Occipital lobe (tissue), 2 donors: ENCODE data around the gene SELENOM. TPM values are rescaled to one million over a fixed set of nuclear protein-coding genes. Genes with fewer than 3 reads are reported as not detected.
A peak's percentile ranks its signal among the peaks of the same experiment; 100 is the strongest.

Experiments used
- DNase-seq: peaks from one replicate; lab custom pipeline; 2025; lab: John Stamatoyannopoulos, UW
- total RNA-seq: library from RNA; depleted of rRNA; stranded (reverse); fragments of >200 nt; gene quantifications from one replicate; pipeline ENCODE4 v1.2.3, GENCODE V29; 2014

Gene SELENOM
- 13.9 TPM for total RNA-seq

- DNase-seq: peak; percentile 97
Observed at GRCh38 chr22:31107178-31107893, at the start of gene SELENOM. SELENOM (minus strand) TSS chr22:31107568; CDS start chr22:31107505, 63 bp downstream.

- no peak for DNase-seq
Observed at GRCh38 chr22:31155422-31155821, 48.1 kb upstream of the SELENOM start.

GRCh38 chr22:31154975-31155374 lies 47.6 kb upstream of the SELENOM start:
- DNase-seq: no peak

GRCh38 chr22:31153357-31153756 lies 46.0 kb upstream of the SELENOM start:
- no peak for DNase-seq

GRCh38 chr22:31151872-31152271 lies 44.5 kb upstream of the SELENOM start:
- no peak for DNase-seq

GRCh38 chr22:31150615-31151014 lies 43.2 kb upstream of the SELENOM start:
- DNase-seq: no peak

- DNase-seq: peak; percentile 14
Observed at GRCh38 chr22:31148953-31149627, 41.7 kb upstream of the SELENOM start.

- no peak for DNase-seq
Observed at GRCh38 chr22:31148488-31148887, 41.1 kb upstream of the SELENOM start.

- no peak for DNase-seq
Observed at GRCh38 chr22:31144223-31144622, 36.9 kb upstream of the SELENOM start.

- DNase-seq: no peak
Observed at GRCh38 chr22:31143537-31143936, 36.2 kb upstream of the SELENOM start.

- no peak for DNase-seq
Observed at GRCh38 chr22:31143038-31143437, 35.7 kb upstream of the SELENOM start.

GRCh38 chr22:31142285-31142684 lies 34.9 kb upstream of the SELENOM start:
- DNase-seq: no peak

GRCh38 chr22:31141551-31141950 lies 34.2 kb upstream of the SELENOM start:
- no peak for DNase-seq

GRCh38 chr22:31140746-31141145 lies 33.4 kb upstream of the SELENOM start:
- no peak for DNase-seq

GRCh38 chr22:31139866-31140716 lies 32.7 kb upstream of the SELENOM start, which contains the start of gene PLA2G3:
PLA2G3 (minus strand) TSS chr22:31140508; CDS start chr22:31140354, 154 bp downstream.
- no peak for DNase-seq

GRCh38 chr22:31139066-31139465 lies 31.7 kb upstream of the SELENOM start:
- no peak for DNase-seq

- no peak for DNase-seq
Observed at GRCh38 chr22:31138126-31138525, 30.8 kb upstream of the SELENOM start.

GRCh38 chr22:31137721-31138120 lies 30.4 kb upstream of the SELENOM start:
- no peak for DNase-seq

GRCh38 chr22:31136711-31137110 lies 29.3 kb upstream of the SELENOM start:
- DNase-seq: no peak

- DNase-seq: no peak
Observed at GRCh38 chr22:31136155-31136554, 28.8 kb upstream of the SELENOM start.

GRCh38 chr22:31135706-31136105 lies 28.3 kb upstream of the SELENOM start:
- no peak for DNase-seq

GRCh38 chr22:31134688-31135087 lies 27.3 kb upstream of the SELENOM start:
- no peak for DNase-seq
